Measurements from ENCODE around the gene SETD9. TPM values are rescaled to one million over a fixed set of nuclear protein-coding genes. Genes with fewer than 3 reads are reported as not detected.

Gene SETD9
- polyA plus RNA-seq, 3 donors = 5.8 to 24.8 (median 7.8) TPM

- H3K9me3 Mint-ChIP-seq = no peaks in the 10 kb centered on the region
These were observed 32.6 kb downstream of the SETD9 start for GRCh38 chr5:56941981-56942380.

GRCh38 chr5:56947052-56947451 is 37.7 kb downstream of the SETD9 start:
- intact Hi-C loops (cut with micrococcal nuclease) = no loop called here
- Histone ChIP-seq H3K4me3 (replicated peaks in 1 of 3; ENCODE audit: low read depth in 2 of 3, low read length in 3 of 3) (no peak overlapping the region), H3K9ac (ENCODE audit: insufficient read depth, low read length, poor library complexity, severe bottlenecking) (no peak overlapping the region), H3K27me3 (ENCODE audit: control insufficient read depth in 2 of 2, insufficient read depth in 2 of 2, low read length in 2 of 2) (no peaks in the 10 kb centered on the region), H3K27ac (ENCODE audit: low read depth in 1 of 2, low read length in 2 of 2) (no peak overlapping the region), H4K20me1 (ENCODE audit: insufficient read depth, low read length) (no peaks in the 10 kb centered on the region), H3K9me3 (replicated peaks in 1 of 2; ENCODE audit: control insufficient read depth in 1 of 2, insufficient read depth in 1 of 2, low read length in 2 of 2) (no peaks in the 10 kb centered on the region), H3K36me3 (replicated peaks in 1 of 2; ENCODE audit: control insufficient read depth in 1 of 2, insufficient read depth in 2 of 2, low read length in 2 of 2) (peaks cover 26 to 49% of the 10 kb centered on the region in 2 donors), H2AFZ (ENCODE audit: insufficient read depth, low read depth, low read length, poor library complexity, severe bottlenecking) (no peak overlapping the region), H3K4me1 (ENCODE audit: control insufficient read depth in 1 of 2, insufficient read depth in 2 of 2, low read length in 2 of 2) (peaks cover 8 to 20% of the 10 kb centered on the region in 2 donors), H3K4me2 (replicated peaks; ENCODE audit: extremely low read depth, low read length, poor library complexity, severe bottlenecking) (no peak overlapping the region), H3K79me2 (ENCODE audit: insufficient read depth, low read length) (peaks cover 9% of the 10 kb centered on the region)
- DNase-seq = no peak
- Mint-ChIP-seq H3K9me3 (peaks cover 0 to 2% (median 0%) of the 10 kb centered on the region in 7 donors), H3K36me3 (peaks cover 35 to 52% of the 10 kb centered on the region in 2 donors), H3K4me1 (peaks cover 16% of the 10 kb centered on the region), H3K27ac (no peak overlapping the region), H3K27me3 (ENCODE audit: low read depth in 3 of 3) (peaks cover 0 to 7% (median 0%) of the 10 kb centered on the region in 3 donors), H3K4me3 (no peak overlapping the region)
- no peak for TF ChIP-seq CTCF (IDR thresholded peaks at IDR 0.05)

More at GRCh38 chr5:56941981-56942380, 32.6 kb downstream of the SETD9 start:
- H3K36me3 ChIP-seq (replicated peaks in 1 of 2; ENCODE audit: control insufficient read depth in 1 of 2, insufficient read depth in 2 of 2, low read length in 2 of 2) = peaks cover 47 to 99% of the 10 kb centered on the region in 2 donors
- Mint-ChIP-seq H3K27me3 (ENCODE audit: low read depth in 3 of 3) (peaks cover 0 to 1% (median 0%) of the 10 kb centered on the region in 3 donors), H3K4me1 (no peaks in the 10 kb centered on the region), H3K36me3 (peaks cover 70 to 78% of the 10 kb centered on the region in 2 donors), H3K27ac (no peak overlapping the region), H3K4me3 (no peak overlapping the region)
- no peaks in the 10 kb centered on the region for H4K20me1 ChIP-seq (ENCODE audit: insufficient read depth, low read length)
- no peak for DNase-seq
- no peaks in the 10 kb centered on the region for H3K27me3 ChIP-seq (ENCODE audit: control insufficient read depth in 2 of 2, insufficient read depth in 2 of 2, low read length in 2 of 2)
- no peak overlapping the region for H2AFZ ChIP-seq (ENCODE audit: insufficient read depth, low read depth, low read length, poor library complexity, severe bottlenecking)
- TF ChIP-seq CTCF (IDR thresholded peaks at IDR 0.05) = no peak
- H3K27ac ChIP-seq (ENCODE audit: low read depth in 1 of 2, low read length in 2 of 2) = no peak overlapping the region
- no peak overlapping the region for H3K4me2 ChIP-seq (replicated peaks; ENCODE audit: extremely low read depth, low read length, poor library complexity, severe bottlenecking)
- H3K4me1 ChIP-seq (ENCODE audit: control insufficient read depth in 1 of 2, insufficient read depth in 2 of 2, low read length in 2 of 2) = no peaks in the 10 kb centered on the region
- H3K4me3 ChIP-seq (replicated peaks in 1 of 3; ENCODE audit: low read depth in 2 of 3, low read length in 3 of 3) = no peak overlapping the region
- WGBS (ENCODE audit: insufficient coverage) = 0% methylated on average over 1 of the region's 1 CpG
- no peak overlapping the region for H3K9ac ChIP-seq (ENCODE audit: insufficient read depth, low read length, poor library complexity, severe bottlenecking)
- intact Hi-C loops (cut with micrococcal nuclease) = no loop called here
- no peaks in the 10 kb centered on the region for H3K79me2 ChIP-seq (ENCODE audit: insufficient read depth, low read length)
- H3K9me3 ChIP-seq (replicated peaks in 1 of 2; ENCODE audit: control insufficient read depth in 1 of 2, insufficient read depth in 1 of 2, low read length in 2 of 2) = no peaks in the 10 kb centered on the region

Measured in CD14-positive monocyte (primary cell).